HG03442 (cell line): ENCODE measurements around the gene S100A5.
A peak's percentile ranks its signal among the peaks of the same experiment; 100 is the strongest.

Experiments
- ATAC-seq: cut with Tn5 transposase; IDR thresholded peaks from one replicate; pipeline ENCODE4 v1.9.1; 2021; ENCODE audit warnings: mild to moderate bottlenecking, moderate library complexity; ENCODE audit not compliant: unreplicated experiment

The S100A5 gene

GRCh38 chr1:153548722-153549688, 8.3 kb upstream of the S100A5 start, which contains the start of gene S100A3:
TSS of gene S100A3 (minus strand) at chr1:153549258. CDS start at chr1:153548485, 773 bp downstream.
- ATAC-seq = no peak

DNA sequence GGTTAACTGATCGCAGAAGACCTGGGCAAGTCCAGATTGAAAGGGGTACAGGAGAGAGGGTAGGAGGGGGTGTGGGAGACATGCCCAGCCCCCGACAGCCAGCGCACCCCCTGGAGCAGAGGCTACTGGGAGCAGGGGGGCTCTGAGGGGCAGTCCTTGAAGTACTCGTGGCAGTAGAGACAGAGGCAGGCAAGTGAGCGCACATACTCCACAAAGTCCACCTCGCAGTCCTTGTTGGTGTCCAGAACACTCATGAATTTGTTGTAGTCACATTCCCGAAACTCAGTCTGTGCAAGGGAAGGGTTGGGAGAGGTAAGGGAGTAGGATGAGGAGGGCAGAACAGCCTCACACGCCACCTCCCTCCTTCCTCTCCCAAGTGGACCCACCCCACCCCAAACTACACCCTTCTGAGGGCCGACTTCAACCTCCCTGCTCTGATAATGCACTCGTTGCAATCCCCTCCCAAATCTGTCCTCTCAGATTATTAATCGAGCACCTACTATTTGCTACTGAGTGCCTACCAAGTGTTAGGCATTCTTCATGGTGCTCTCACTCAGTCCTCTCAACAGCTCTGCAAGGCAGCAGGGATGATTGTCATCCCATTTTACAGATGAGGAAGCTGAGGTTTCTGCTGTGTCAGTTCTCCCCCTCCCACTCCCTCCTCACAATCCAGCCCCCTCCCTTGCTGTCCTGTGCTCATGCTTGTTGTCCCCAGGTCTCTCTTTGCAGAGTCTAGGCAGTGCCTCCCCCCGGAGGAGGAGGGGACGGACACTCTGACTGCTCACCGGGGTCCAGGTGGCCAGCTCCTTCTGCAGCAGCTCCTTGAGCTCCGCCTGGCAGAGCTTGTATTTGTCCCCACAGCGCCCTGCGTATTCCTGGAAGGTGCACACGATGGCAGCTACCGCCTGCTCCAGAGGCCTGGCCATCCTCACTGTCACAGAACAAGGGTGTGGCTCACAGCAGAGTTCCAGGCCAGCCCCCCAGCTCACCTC, 7.1 kb upstream of the S100A5 start:
- no peak for ATAC-seq

GRCh38 chr1:153546796-153547559, 6.2 kb upstream of the S100A5 start:
- ATAC-seq = no peak

GRCh38 chr1:153546371-153546770, 5.6 kb upstream of the S100A5 start:
- no peak for ATAC-seq

DNA sequence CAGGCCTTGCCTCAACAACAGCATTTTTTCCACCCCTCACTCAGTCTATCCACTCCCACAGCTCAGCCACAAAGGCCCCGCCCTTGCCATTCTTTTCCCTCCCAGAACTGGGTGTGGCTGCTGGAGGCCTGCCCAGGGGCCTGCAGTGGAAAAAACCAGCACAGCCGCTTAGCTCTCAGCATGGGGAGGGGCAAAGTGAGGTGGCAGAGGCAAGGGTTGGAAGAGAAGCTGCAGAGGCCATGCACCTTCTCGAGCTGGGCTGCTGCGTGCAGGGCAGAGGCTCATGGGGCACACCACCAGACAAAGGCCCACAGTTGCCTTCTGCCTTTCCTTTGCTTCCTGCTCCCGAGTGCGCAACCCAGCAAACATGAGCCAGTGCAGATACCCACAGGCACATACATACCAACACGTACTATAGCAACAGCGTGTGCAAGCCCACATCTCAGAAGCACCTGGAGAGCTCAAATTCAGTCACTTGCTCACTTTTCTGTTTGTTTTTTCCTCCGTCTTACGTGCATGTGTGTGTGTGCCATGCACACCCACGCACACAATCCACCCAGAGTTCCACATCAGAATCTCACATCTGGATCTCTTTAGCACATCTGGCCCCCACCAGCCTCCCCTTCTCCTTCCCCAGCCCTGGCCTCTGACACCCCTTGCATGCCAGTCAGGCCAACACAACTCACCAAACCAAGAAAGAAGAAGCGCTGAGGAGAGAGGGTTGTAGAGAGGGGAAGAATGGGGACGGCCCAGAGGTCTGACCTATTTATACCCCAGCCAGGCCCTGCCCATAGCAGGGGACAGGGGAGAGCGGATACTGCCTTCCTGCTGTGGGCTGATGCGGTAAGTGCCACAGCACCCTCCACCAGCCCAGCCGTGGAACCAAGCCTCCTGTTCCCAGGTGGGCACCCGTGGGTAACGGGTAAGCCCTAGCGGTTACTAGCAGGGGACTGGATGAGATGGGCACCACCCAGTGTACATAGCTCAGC, 4.6 kb upstream of the S100A5 start, which contains the start of gene S100A4:
S100A4 (minus strand) TSS at position 740 of the 989 bp plus-strand sequence. CDS start 1,012 bp downstream, outside the sequence.
- ATAC-seq = peak; percentile 73

DNA sequence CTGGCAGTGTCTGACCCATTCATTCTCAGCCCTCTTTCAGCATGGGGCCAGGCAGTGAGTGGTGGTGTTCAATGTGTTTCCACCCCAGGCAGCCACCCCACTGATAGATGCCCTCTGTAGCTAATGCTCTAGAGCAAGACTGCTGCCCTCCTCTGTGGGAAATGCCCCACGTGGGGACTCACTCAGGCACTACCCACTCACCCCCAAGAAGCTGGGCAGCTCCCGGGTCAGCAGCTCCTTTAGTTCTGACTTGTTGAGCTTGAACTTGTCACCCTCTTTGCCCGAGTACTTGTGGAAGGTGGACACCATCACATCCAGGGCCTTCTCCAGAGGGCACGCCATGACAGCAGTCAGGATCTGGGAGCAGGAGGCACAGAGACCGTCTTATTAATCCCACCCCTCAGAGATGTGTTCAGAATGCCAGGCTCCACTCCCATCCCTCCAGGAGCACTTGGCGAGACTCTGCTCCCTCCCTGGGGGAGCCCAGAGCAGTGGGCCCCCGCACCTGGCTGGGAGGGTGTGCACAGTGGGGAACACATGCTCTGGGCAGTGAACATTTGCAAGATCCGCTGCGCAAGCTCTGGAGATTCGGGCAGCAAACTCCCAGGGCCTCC, 3.8 kb upstream of the S100A5 start:
- ATAC-seq = no peak

- ATAC-seq = no peak
Observed at GRCh38 chr1:153543736-153544135, 3.0 kb upstream of the S100A5 start.

DNA sequence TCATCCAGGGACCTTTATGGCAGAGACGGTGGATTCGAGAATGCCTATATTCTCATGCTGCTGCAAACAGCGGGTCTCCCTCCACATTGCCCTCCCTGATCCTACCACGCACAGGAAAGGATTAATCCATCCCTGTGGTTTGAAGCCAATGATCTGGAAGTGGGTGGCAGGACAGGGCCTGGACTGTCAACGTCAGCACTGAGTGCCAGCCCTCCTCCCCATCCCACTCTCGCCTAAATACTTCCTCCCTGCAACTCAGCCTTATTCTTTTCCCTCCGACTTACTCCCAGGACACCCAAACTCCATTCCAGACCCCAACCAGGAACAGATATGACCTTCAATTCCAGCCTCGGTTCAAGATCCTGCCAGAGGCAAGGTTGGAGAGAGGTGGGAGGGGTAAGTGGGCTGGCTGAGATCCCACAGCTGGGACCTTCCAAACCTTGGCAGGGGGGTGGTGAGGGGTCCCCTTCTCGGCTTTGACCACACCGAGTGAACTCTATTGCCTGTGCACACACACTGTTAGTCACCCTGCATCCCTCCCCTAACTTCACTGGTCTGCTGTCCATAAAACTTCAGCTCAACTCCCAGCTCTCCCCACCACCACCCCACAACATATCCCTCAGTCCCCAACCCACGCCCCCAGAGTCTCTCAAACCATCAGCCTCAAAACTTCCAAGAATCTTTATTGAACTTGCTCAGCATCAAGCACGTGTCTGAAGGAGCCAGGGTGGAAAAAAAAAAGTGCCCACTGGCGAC, 2.4 kb upstream of the S100A5 start:
- no peak for ATAC-seq

- ATAC-seq = no peak
Observed at GRCh38 chr1:153541641-153542590, 1.2 kb upstream of the S100A5 start.

- ATAC-seq = no peak
Observed at GRCh38 chr1:153539395-153540093, 1.2 kb downstream of the S100A5 start.

- ATAC-seq = no peak
Observed at GRCh38 chr1:153538315-153538821, 2.4 kb downstream of the S100A5 start.

DNA sequence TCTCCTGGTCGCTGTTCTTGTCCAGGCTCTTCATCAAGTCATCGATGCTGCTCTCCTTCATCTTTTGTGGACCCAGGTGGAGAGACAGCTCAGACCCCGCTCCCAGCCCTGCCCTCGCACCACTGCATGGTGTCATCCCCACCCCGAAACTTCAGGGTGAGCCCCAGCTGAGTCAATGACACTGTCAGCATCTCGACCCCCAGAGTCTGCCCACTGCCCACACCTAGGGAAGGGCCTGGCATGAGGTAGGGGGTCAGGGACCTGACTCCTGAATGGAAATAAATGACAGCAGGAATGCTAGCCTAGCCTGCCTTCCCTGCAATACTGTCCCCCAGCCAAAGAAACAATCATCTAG, 3.4 kb downstream of the S100A5 start:
- no peak for ATAC-seq

DNA sequence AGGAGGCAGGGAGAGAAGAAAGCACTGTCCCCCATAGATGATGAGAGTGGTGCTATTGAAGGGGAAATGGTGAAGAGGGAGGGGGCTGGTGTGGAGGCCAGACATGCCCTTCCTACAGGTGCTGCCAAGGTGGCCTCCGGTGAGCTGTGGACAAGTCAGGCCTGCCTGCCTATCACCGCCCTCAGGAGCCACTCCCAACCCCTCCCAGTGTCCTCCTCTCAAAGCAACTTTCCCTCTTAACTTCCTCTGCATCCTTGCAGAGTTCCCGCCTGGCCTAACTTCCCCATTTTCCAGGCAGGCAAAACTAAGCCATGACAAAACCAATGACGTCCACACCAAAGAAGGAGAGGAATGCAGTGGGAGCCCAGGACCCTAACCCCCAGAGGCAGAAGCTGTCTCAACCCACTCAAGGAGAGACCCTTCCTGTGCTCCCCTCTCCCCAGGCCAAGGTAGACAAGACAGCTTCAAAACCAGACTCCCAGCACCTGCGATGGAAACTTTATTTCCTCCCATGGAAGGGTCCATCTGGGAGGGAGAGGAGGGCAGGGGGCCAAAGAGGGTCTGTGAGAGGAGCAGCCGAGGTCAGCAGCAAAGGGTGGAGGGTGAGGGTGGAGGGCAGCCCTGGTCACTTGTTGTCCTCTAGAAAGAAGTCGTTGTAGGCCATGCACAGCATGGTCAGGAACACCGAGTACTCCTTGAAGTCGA, 3.9 kb downstream of the S100A5 start:
- ATAC-seq = no peak

GRCh38 chr1:153536012-153536670, 4.6 kb downstream of the S100A5 start:
- no peak for ATAC-seq
